WTC11 (cell line): Measurements from ENCODE around the gene FAM131C. TPM values are rescaled to one million over a fixed set of nuclear protein-coding genes. Genes with fewer than 3 reads are reported as not detected.
A peak's percentile ranks its signal among the peaks of the same experiment; 100 is the strongest.
"Not testable (repeated sequence)": the region's sequence is repeated elsewhere in the genome, so short reads cannot be mapped to it uniquely, and the experiment has no call there.

Experiments used
- ATAC-seq: fragments of 200-7000 bp; cut with Tn5 transposase; 2 replicates; pipeline ENCODE4 v1.10.0; 2021; ENCODE audit warnings: mild to moderate bottlenecking, moderate library complexity
- CTCF ChIA-PET: fragments of 300-600 bp; sonication (Branson Sonifier 250); formaldehyde crosslinking; loops from one replicate; lab custom pipeline; 2021; ENCODE audit warnings: antibody characterized with exemption; lab: Charles Lee
- POLR2A ChIA-PET: fragments of 350-600 bp; sonication (Branson Sonifier 250); formaldehyde crosslinking; loops from one replicate; lab custom pipeline; 2021; ENCODE audit warnings: antibody characterized with exemption; lab: Charles Lee
- DNase-seq: peaks from one replicate; pipeline ENCODE4 v3.0.0; 2021; ENCODE audit warnings: low spot score
- H3K27ac Mint-ChIP-seq: 2 replicates; pipeline ENCODE4 v1.8.0; 2021; ENCODE audit warnings: mixed read lengths
- H3K27me3 Mint-ChIP-seq: 2 replicates; pipeline ENCODE4 v1.8.0; 2021; ENCODE audit warnings: low read depth, mild to moderate bottlenecking, moderate library complexity, mixed read lengths
- H3K36me3 Mint-ChIP-seq: 2 replicates; pipeline ENCODE4 v1.8.0; 2021; ENCODE audit warnings: mixed read lengths
- H3K4me1 Mint-ChIP-seq: 2 replicates; pipeline ENCODE4 v1.8.0; 2022; ENCODE audit warnings: mixed read lengths
- H3K4me3 Mint-ChIP-seq: 2 replicates; pipeline ENCODE4 v1.8.0; 2021; ENCODE audit warnings: mild to moderate bottlenecking, moderate library complexity, mixed read lengths
- H3K9me3 Mint-ChIP-seq: 2 replicates; pipeline ENCODE4 v1.8.0; 2021; ENCODE audit warnings: mixed read lengths
- ATF1 ChIP-seq: sonication (generic); formaldehyde crosslinking; IDR thresholded peaks from 2 replicates; pipeline ENCODE4 v1.8.1; 2023; ENCODE audit warnings: mild to moderate bottlenecking, moderate library complexity, missing genetic modification reagents
- CBFB ChIP-seq: sonication (generic); formaldehyde crosslinking; IDR thresholded peaks from 2 replicates; pipeline ENCODE4 v1.8.1; 2022; ENCODE audit warnings: mild to moderate bottlenecking, low read depth, missing genetic modification reagents
- ESRRA ChIP-seq: sonication (generic); formaldehyde crosslinking; IDR thresholded peaks from 2 replicates; pipeline ENCODE4 v1.8.1; 2022; ENCODE audit warnings: mild to moderate bottlenecking, missing genetic modification reagents, borderline replicate concordance
- FOXP1 ChIP-seq: sonication (generic); formaldehyde crosslinking; IDR thresholded peaks from 2 replicates; pipeline ENCODE4 v1.8.0; 2022; ENCODE audit warnings: missing genetic modification reagents, mild to moderate bottlenecking, moderate library complexity, borderline replicate concordance
- HMGA2 ChIP-seq: fragments of 250-450 bp; sonication (Bioruptor Pico); IDR thresholded peaks from 2 replicates; pipeline ENCODE4 v1.4.0; 2021; ENCODE audit warnings: mild to moderate bottlenecking, moderate library complexity
- MXD4 ChIP-seq: fragments of 250-450 bp; sonication (Bioruptor Pico); IDR thresholded peaks from 2 replicates; pipeline ENCODE4 v1.8.0; 2021; ENCODE audit warnings: mild to moderate bottlenecking, moderate library complexity, borderline replicate concordance
- NR1H2 ChIP-seq: sonication (generic); formaldehyde crosslinking; IDR thresholded peaks from 2 replicates; pipeline ENCODE4 v1.9.0; 2021; ENCODE audit warnings: mild to moderate bottlenecking, moderate library complexity, missing genetic modification reagents
- PRDM15 ChIP-seq: sonication (generic); formaldehyde crosslinking; IDR thresholded peaks from 2 replicates; pipeline ENCODE4 v1.8.0; 2022; ENCODE audit warnings: missing genetic modification reagents
- PRRX2 ChIP-seq: fragments of 250-450 bp; sonication (Bioruptor Pico); IDR thresholded peaks from 2 replicates; pipeline ENCODE4 v1.8.0; 2021; ENCODE audit warnings: mild to moderate bottlenecking
- RORB ChIP-seq: fragments of 250-450 bp; sonication (Bioruptor Pico); IDR thresholded peaks from 2 replicates; pipeline ENCODE4 v1.9.0; 2021; ENCODE audit warnings: mild to moderate bottlenecking
- SMAD3 ChIP-seq: sonication (generic); formaldehyde crosslinking; IDR thresholded peaks from 2 replicates; pipeline ENCODE4 v1.8.0; 2022; ENCODE audit warnings: missing genetic modification reagents, mild to moderate bottlenecking, borderline replicate concordance
- ZBTB21 ChIP-seq: sonication (generic); formaldehyde crosslinking; IDR thresholded peaks from 2 replicates; pipeline ENCODE4 v1.8.1; 2023; ENCODE audit warnings: mild to moderate bottlenecking, missing genetic modification reagents, borderline replicate concordance
- total RNA-seq: library from RNA; stranded (reverse); gene quantifications from 3 replicates; pipeline ENCODE4 v1.2.3, GENCODE V29; 2021
- TF ChIP-seq, protein P1 (sequence below): sonication (generic); formaldehyde crosslinking; IDR thresholded peaks from 2 replicates; pipeline ENCODE4 v1.8.1; 2022; ENCODE audit warnings: mild to moderate bottlenecking, moderate library complexity, missing genetic modification reagents

Gene FAM131C
- total RNA-seq, 1 experiment from 2014 or later = 1.4 TPM

- ATAC-seq (no peak), DNase-seq (no peak)
- no peak for TF ChIP-seq FOXP1 (CRISPR knock-in tag)
- no peak for TF ChIP-seq ESRRA
- Mint-ChIP-seq H3K27me3 (no peaks in the 10 kb centered on the region; the same call in 1 of the 2 replicates), H3K27ac (no peak overlapping the region), H3K4me1 (peaks cover 33% of the 10 kb centered on the region), H3K36me3 (no peaks in the 10 kb centered on the region), H3K4me3 (no peak overlapping the region), H3K9me3 (no peaks in the 10 kb centered on the region)
- CTCF ChIA-PET = interaction anchor here (0.7 to 1.8 kb wide), 6 partner anchors 8 to 272 kb away, joined by 3 to 9 read pairs (median 4); partner anchors contain the start of gene FAM131C
- POLR2A ChIA-PET = no interaction called here
These were observed 9.5 kb downstream of the FAM131C start for GRCh38 chr1:16063921-16064320.

DNA sequence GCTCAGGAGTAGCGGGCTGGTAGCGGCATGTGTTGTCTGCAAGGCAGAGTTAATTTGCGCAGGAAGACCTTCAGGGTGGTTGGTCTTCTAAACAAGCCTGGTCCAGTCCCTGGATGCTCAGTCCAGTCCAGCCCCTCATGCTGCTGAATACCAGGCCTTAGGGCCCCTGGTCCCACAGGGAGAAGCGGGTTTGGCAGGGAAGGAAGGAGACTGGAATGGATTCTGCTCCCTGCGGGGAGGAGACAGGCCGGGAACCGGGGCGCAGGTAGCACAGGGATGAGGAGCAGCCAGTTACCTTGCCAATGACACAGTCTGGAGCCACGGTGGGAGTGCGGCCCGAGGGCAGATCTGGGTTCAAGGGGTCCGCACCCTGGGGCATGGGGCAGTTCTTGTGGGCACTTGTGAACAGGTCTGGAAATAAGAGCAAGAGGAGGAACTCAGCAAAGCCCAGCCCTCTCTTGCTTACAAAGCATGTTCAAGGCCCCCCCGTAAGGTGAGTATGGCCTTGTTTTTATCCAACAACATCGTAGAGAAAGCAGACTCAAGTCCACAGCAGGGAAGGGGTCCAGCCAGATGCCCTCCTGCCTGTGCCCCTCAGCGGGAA is 10.1 kb downstream of the FAM131C start:
- H3K27ac Mint-ChIP-seq = no peak overlapping the region
- no peaks in the 10 kb centered on the region for H3K36me3 Mint-ChIP-seq
- ATAC-seq = no peak
- no peaks in the 10 kb centered on the region for H3K9me3 Mint-ChIP-seq
- TF ChIP-seq ATF1 (CRISPR knock-in tag) (no peak), FOXP1 (CRISPR knock-in tag) (no peak), NR1H2 (CRISPR knock-in tag) (no peak), PRRX2 (CRISPR knock-in tag) (no peak), HMGA2 (CRISPR knock-in tag) (0 out of 2 replicates have a peak, but pooled peaks have one; percentile 1), SMAD3 (CRISPR knock-in tag) (no peak), MXD4 (CRISPR knock-in tag) (no peak), PRDM15 (CRISPR knock-in tag) (0 out of 2 replicates have a peak, but pooled peaks have one; percentile 13), CBFB (CRISPR knock-in tag) (no peak), RORB (no peak), ZBTB21 (CRISPR knock-in tag) (no peak)
- TF ChIP-seq, protein P1, sequence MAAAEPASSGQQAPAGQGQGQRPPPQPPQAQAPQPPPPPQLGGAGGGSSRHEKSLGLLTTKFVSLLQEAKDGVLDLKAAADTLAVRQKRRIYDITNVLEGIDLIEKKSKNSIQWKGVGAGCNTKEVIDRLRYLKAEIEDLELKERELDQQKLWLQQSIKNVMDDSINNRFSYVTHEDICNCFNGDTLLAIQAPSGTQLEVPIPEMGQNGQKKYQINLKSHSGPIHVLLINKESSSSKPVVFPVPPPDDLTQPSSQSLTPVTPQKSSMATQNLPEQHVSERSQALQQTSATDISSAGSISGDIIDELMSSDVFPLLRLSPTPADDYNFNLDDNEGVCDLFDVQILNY (CRISPR knock-in tag) = no peak
- no peaks in the 10 kb centered on the region; the same call in 1 of the 2 replicates for H3K27me3 Mint-ChIP-seq
- ChIA-PET CTCF (interaction anchor here (1.2 to 1.8 kb wide), 4 partner anchors 8 to 271 kb away, joined by 4 to 9 read pairs (median 6); partner anchors contain the start of gene FAM131C), POLR2A (no interaction called here)
- H3K4me3 Mint-ChIP-seq = no peak overlapping the region
- no peak for DNase-seq
- peaks cover 33% of the 10 kb centered on the region for H3K4me1 Mint-ChIP-seq

GRCh38 chr1:16062687-16063075 is 10.8 kb downstream of the FAM131C start:
- H3K4me3 Mint-ChIP-seq, DNase-seq, ATAC-seq, H3K27ac Mint-ChIP-seq, H3K36me3 Mint-ChIP-seq, H3K27me3 Mint-ChIP-seq, POLR2A ChIA-PET, H3K9me3 Mint-ChIP-seq: not testable (repeated sequence)
- CTCF ChIA-PET = interaction anchor here (1.0 kb wide), 1 partner anchor 126 kb away, joined by 3 read pairs; no protein-coding TSS in a partner anchor
- peaks cover 31% of the 10 kb centered on the region for H3K4me1 Mint-ChIP-seq

GRCh38 chr1:16061989-16062686 is 11.3 kb downstream of the FAM131C start:
- H3K4me3 Mint-ChIP-seq, ATAC-seq, H3K27ac Mint-ChIP-seq, DNase-seq, H3K36me3 Mint-ChIP-seq, POLR2A ChIA-PET, H3K27me3 Mint-ChIP-seq, H3K9me3 Mint-ChIP-seq: not testable (repeated sequence)
- CTCF ChIA-PET = interaction anchor here (1.0 kb wide), 1 partner anchor 126 kb away, joined by 3 read pairs; no protein-coding TSS in a partner anchor
- peaks cover 25% of the 10 kb centered on the region for H3K4me1 Mint-ChIP-seq
